ENCODE measurements around the gene SEMA3D.

SEMA3D gene

DNA sequence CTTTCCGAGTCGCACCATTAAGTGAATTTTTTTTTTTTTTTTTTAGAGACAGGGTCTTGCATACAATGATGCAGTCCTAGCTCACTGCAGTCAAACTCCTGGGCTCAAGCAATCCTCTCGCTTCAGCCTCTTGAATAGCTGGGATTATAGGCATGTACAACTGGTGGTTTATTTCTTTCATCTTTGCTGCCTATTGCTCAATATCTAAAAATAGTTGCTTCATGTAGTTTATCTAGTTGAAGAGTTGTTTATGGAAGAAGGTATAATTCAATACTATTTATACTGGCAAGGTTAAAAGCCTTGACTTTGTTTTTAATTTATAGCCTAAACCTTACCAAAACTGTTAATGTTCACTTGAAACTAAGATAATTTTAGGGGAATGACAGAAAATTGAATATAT lies 66.9 kb downstream of the SEMA3D start:
- DNase-seq, result no peak

DNA sequence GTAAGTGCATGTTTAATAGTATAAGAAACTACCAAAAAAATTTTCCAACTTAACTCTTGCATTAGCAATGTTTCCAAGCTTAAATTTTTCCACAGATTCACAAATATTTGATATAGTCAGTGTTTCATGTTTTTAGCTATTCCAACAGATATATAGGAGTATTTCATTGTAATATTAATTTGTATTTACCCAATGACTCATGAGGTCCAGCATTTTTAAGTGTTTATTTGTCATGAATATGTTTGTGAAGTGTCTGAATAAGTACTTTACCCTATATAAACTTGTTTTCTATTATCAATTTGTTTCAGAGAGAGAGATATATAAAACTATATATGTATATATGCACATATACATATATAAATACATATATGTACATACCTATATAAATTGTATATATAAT lies 71.0 kb downstream of the SEMA3D start:
- DNase-seq, result no peak

DNA sequence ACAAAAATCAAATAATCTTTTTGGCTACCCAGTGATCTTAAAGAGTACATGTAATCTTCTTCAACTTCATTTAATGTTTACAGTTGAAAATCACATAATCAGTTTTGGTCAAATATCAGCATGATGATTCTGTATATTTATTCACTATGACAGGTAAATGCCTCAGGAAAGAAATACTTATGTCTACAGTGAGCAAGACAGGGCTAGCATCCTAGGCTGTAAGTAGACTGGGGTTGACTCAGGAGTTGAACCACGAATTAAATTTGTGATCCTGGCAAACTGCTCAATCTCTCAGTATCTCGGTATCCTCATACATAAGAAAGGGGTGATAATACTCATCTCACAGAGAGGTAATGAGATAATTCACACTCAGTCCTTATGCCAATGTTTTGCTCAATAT lies 71.8 kb downstream of the SEMA3D start:
- DNase-seq, result no peak

DNA sequence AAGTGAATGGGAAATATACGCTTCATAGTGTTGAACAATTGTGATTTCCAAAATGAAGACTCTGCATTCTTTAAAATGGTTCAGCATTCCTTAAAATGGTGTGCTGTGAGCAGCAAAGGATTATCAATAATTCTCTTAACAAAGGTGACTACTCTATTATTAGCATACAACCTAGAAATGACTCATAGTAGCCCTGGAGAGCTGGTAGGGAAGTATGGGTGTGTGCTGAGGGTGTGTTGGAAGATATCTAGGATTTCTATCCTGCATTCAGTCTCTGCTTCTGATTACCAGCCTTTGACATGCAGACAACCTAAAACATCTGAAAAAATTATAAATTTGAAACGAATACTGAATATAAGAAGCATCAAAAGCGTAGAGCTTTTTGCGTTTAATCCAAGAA lies 72.5 kb downstream of the SEMA3D start:
- no peak for DNase-seq

DNA sequence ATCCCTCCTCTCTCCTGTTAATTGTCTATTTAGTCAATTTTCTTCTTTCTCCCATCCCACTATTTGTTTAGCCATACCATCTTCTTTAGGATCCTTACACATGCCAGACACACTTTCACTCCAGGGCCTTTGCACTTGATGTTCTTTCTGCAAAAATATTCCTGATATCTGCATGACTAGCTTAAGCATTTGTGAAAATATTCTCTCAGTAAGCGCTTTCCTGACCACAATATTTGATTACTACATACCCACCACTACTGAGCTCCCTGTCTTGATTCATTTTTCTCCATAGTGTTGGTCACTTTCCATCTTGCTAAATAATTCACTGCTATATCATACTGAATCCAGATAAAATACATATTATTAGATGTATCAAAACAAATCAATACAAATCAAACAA lies 75.1 kb downstream of the SEMA3D start:
- no peak for DNase-seq

DNA sequence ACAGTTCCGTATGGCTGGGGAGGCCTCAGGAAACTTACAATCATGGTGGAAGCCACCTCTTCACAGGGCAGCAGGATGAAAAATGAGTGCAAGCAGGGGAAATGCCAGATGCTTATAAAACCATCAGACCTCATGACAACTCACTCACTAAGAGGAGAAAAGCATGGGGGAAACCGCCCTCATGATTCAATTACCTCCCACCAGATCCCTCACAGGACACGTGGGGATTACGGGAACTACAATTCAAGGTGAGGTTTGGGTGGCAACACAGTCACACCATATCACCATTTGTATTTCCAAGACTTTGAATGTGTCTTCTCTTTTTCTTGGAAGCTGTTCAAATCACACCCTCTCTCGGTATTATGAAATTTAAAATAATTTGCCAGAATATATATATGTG lies 80.1 kb downstream of the SEMA3D start:
- DNase-seq, result no peak

DNA sequence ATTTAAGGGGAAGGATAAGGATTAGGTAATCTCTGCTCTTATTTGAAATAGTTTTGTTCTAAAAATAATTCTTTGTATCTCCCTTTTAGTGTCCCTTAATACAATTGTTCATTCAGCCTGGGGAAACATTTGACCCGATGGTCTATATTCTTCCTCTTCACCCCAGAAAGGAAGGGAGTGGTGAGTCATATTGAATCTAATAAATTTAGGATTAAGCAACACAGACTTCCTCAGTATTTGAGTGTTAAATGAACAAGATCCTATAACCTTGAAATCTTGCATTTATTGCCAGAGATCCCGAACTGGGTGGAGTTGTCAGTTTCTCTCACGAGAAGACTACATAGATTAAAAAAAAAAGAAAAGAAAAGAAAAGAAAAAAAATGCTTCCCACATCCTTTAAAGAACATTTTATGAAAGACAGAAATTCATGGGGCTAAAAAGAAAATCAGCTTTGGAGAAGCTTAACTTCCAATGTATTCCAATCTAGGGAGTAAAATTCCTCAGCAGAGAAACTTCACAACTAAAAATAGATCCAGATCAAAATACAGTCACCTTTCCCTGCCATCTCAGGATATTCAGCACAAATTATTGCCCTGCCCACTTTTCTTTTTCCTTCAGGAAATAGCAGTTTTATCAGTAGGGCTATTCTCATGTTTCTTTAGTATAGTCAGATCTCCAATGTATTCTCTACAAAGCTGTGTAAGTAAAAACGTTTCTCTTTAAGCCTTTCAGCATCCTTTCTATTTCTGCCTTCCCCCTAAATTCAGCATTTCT lies 82.2 kb downstream of the SEMA3D start:
- no peak for DNase-seq

DNA sequence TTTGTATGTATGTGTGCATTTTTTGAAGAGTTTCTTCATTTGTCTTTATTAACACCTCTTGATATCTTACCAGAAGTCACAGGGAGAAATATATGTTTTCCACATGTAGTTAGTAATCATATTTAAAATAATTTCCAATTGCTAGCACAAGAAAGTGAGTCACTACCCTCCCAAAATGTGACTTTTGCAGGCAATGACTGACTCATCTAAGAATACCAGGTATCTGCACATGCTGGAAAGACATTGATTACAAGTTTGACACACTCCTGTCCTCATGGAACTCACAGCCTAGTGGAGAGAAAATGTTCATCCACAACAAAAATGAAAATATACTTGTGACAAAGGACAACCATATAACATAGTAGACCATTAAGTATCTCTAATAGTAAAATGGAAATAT lies 82.9 kb downstream of the SEMA3D start:
- DNase-seq, result no peak

DNA sequence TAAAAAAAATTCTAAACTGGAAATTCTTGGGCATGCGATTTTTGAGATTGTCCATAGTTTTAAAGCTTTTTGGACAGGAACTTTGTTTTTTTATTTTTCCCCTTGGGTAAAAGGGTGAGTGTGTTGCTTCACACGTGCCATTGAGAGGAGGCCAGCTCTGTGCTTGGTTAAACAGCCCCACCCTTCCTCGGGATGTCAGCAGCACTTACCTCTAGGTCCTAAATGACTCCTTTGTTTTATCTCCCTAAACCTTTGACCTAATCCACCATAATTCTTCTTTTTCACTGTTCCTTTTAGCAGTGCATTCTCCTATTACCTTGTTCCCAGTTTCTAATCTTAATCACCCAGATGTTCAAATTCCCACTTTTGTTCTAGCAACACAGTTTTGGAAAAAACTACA lies 83.5 kb downstream of the SEMA3D start:
- DNase-seq, result no peak

DNA sequence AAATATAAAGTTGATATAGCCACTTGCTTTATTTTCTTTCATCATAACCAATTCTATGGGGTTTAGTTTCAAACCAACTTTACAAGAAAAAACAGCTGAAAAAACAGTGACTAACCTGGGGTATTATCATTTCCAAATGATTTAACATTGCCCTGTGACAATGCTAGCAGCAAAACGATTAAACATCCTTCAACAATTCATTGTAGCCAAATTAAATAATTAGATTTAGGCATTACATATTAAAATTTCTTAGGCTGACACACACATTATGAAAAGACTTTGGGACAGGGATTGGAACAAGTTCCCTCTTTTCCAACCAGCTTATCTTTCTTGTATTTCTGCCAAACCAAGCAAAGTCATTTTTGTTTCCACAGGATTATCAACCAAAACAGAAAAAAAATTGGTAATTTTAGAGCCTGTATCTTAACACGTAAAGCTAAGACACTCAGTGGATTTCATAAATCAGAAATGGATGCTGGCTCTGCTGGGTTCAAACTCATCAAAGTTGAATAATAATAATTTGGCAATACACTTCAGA lies 84.0 kb downstream of the SEMA3D start:
- no peak for DNase-seq

DNA sequence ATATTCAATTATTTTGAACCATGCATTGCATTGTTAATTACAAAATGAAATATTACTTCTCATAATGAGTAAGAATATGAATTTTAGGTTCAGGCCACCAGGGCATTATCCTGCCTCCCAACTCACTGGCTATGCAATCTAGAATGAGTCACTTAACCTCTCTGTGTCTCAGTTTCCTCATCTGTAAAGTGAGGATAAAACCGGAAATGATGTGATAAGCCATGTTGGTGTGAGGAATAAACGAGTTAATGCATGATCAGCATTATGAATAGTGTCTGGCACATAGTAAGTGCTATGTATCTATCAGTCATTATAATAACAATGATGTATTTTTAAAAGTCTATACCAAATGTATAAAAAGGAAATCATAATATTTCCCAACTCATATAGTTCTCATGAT lies 85.5 kb downstream of the SEMA3D start:
- DNase-seq, result no peak

DNA sequence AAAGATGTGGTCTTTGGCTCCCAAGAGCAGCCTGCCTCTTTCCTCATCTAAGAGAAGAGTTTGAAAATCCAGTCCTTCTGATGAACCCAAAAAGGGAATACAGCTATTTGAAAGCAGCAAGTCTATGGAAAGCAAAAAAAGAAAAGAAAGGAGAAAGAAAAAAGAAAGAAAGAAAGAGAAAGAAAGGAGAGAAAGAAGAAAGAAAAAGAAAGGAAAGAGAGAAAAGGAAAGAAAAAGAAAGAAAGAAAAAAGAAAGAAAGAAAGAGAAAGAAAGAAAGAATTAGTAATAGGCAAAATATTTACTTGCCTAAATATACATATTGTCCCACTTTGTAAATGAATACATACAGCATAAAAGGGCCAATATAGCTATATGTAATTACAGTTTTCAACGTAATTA lies 89.0 kb downstream of the SEMA3D start:
- DNase-seq, result no peak

DNA sequence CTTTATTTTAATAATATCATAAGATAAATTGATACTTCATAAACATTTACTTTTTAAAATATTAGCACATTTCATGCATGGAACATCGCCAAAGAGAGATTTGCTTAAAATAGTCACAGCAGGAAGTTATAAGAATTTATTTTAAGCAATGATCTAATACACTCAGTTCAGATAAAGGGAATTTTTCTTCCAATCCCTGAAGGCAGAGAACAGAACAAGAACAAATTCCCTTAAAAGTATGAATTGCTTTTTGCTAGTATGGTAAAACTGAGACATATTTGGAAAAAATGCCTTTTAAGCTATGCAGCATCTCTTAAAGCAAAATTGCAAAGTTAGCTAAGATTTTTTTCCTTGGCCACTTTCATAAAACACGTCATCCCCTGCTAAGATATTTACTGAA lies 91.0 kb downstream of the SEMA3D start:
- no peak for DNase-seq

DNA sequence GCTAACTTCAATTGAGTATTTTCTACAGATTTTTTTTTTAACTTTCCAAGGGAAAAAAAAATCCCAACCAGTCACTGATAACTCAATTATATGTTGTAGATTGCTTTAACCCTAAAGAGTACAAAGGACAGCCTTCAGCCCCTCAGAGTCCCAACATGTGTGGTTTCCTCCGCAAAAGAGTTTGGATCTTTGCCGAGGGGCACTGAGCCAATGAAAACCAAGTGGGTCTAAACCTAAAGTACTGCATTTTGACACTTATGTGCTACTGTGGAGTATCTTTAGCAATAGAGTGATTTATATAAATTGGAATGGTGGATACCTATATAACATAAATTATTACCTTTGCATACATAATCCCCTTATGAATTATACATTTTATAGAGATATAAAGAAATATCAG lies 91.5 kb downstream of the SEMA3D start:
- DNase-seq, result peak; percentile 46

DNA sequence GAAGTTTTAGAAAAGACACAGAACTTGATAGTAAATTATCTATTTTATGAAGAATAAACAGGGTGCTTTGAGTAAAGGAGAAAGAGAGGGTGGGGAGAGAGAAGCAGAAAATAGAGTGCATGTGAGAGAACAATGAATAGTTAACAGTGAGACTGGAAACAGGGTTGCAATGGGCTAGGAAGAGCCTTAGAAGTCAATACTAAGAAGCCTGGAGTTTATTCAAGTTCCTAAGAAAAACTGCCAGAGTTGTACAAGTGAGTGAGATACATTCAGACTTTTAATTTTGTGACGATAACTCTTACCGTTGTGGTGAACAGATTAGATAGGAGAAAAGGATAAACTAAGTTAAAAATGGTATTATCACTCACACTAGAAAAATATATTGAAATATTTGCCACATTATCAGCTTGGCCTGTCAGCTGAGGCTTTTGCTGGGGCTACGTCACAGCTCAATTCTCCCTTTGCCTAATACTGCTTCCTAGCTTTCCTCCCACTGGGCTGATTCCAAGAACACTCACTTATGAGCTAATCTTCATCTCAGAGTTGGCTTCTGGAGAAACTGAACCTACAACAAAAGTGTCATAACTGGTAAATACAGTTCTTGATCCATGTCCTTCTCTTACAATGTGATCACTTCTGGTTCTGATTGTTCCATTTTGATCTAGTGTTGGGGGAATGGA lies 92.7 kb downstream of the SEMA3D start:
- no peak for DNase-seq

DNA sequence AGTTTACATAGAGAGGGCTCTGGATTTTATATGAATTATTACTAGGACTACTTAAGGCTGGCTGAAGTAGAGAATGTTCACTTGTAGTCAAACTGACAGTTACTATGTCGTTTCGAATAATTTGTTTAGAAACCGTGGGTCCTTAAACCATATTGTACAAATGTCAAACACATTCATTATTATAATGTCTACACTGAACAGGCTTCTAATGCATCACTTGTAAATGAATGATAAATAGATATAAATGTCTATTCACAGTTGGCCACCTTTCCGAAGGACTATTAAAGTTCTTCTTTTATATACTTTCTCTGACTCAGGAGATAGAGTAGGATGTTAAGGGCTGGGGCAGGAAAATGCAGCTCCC lies 95.3 kb downstream of the SEMA3D start:
- DNase-seq, result no peak

DNA sequence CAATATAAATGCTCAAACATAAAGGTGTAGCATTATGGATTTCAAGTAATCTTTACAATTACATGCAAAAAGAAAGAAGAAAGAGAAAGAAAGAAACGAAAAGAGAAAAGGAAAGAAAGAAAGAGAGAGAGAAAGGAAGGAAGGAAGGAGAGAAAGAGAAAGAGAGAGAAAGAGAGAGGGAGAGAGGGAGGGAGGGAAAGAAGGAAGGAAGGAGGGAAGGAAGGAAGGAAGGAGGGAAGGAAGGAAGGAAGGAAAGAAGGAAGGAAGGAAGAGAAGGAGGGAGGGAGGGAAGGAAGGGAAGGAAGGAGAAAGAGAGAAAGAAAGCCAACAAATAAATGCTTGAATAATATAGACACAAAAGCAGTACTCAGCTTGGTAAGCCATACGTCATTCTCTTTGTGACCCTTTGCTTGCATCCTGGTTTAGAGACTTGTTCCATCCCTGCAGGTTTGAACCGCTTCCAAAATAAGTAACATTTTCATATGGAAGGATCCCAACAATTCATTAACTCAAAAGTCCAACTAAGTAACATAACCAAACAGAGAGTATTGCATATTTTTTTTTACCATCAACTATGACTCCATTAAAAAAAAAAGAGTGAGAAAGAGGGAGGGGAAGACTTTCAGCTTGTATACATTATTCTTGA lies 95.8 kb downstream of the SEMA3D start:
- no peak for DNase-seq

DNA sequence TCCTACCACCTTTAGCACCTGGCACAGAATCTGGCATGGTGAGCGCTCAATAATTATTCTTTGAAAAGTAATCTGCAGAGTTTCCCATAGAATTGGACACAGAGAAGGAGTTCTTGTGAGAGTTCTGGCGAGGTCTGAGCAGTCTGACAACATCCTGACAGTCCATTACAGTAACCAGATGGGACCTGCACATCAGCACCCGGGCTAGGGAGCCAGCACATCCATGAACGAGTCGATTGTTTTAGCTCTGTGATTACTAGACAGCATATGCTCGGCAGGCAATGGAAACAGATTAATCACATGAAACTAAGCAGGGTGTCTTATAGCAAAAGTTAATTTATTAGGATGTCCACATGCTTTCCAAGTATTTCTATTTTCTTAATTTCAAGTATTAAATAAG lies 96.7 kb downstream of the SEMA3D start:
- DNase-seq, result no peak

DNA sequence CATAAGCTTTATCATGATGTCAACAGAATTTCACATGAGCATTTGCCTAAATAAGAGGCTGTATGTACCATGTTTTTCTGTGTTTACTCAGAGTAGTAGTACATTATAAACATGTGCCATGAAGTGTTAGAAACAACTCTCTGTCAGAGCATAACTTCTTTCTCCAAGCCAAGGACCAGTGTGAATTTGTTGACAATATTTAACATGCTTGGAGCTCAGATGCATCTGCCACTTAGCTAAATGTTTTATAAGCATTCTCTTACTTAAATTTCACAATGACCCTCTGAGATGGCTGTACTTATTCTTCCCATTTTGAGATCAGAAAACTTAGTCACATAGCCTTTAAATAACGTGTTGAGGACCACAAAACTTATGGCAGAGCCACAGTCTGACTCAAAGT lies 105.0 kb downstream of the SEMA3D start:
- no peak for DNase-seq

DNA sequence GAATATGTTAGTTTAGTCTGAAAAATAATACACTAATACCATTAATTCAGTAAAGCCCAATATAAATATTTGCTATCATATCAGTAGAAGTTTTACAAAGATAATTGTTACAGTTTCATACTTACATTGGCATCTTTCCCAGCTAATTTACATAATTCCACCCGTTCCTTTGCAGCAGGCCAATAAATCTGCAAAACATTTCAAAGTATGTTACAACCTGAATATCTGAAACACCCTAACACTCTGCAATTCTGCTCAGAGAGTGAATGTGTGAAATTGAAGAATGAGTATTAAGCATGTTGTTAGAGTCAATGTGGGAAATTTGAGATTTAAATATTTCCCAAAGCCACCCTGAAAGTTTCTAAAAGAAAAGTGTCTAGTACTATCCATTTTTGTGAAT lies 105.5 kb downstream of the SEMA3D start:
- DNase-seq, result no peak

DNA sequence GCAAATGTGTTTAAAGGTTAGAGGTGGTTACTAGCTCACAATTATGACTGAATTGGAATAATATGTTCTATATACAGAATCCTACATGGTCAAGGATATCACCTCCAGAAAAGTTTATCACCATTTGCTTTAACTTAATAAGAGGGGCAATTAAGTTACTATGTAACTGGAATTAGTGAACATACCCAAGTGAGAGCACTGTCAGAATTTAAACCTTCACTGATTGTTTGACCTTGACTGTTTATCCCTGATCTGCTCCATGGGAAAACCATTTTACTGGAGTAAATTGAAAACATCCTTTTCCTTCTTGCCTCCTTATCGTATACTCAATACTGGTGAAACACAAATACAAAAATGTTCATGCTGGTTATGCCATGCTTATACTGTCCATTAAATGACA lies 107.4 kb downstream of the SEMA3D start:
- DNase-seq, result no peak

DNA sequence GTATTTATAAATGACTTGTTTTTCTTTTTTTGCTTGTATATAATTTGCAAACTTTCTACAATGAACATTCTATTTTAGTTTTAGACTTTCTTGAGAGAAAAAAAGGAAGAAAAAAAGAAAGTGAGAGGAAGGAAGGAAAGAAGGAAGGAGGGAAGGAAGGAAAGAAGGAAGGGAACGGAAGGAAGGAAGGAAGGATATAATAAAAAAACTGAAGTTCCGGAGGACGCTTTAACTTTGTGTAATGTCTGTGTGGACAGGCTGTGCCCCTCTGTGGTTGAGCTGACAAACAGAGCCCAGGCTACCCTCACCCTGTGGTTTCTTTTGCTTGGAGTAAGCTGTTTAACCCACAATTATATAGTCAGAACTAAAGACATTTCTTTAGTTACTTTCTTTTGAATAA lies 108.7 kb downstream of the SEMA3D start:
- peak; percentile 44 for DNase-seq

DNA sequence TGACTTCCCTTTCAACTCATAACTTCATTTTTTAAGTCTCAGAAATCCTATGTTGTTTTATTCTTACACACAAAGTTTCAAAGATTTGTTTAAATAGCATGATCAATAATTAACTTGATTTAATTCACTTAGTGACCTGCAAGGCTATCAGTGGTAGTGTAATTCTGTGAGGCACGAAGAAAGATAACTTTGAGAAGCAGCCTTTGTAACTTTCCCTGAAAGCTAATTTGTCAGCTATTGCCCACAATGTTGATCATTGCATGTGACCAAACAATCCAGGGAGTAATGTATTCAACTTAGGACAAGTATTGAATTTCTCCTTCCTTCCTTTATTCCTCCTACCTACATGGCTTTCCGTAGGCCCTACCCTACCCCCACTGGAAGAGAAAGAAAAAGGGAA lies 111.0 kb downstream of the SEMA3D start:
- no peak for DNase-seq

DNA sequence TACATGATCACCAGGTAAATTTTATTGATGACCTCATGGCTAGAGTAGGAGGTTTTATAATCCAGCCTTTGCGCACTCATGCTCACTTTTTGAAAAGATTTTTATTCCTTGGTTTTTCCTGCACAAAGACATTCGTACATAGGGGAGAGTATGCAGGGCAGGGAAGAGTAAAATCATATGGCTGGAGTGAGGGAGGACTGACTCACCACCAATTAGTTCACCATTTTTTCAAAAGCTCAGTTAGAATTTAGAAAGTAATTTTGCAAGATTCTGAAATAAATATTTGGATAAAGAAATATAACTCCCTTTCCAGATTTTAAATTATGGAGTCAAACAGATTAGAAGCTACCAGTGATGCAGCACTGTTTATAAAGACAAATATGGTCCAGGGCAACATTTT lies 111.9 kb downstream of the SEMA3D start:
- DNase-seq, result no peak

Data from left hindlimb (tissue), 1 donor.